H7 (cell line): ENCODE data around the gene KCNJ16. TPM values are rescaled to one million over a fixed set of nuclear protein-coding genes. Genes with fewer than 3 reads are reported as not detected.

Experiments
- DNase-seq: peaks from one replicate; pipeline ENCODE4 v3.0.0; 2012
- H3K27me3 ChIP-seq: 2 replicates; pipeline ENCODE4 v1.6.0; 2011; ENCODE audit warnings: mild to moderate bottlenecking, low read length; ENCODE audit not compliant: control insufficient read depth, insufficient read depth
- H3K36me3 ChIP-seq: replicated peaks from 2 replicates; pipeline ENCODE4 v1.5.1; 2011; ENCODE audit warnings: low read length; ENCODE audit not compliant: control insufficient read depth, insufficient read depth
- H3K4me3 ChIP-seq: 2 replicates; pipeline ENCODE4 v1.5.1; 2011; ENCODE audit warnings: low read depth, mild to moderate bottlenecking, control low read depth, low read length, moderate library complexity; ENCODE audit not compliant: insufficient read depth
- total RNA-seq: library from RNA; depleted of rRNA; stranded (reverse); fragments of >200 nt; shearing (Covaris generic); gene quantifications from 2 replicates; pipeline ENCODE4 v1.2.3, GENCODE V29; 2014

KCNJ16 gene
- total RNA-seq, 1 experiment from 2014 or later: 0.76 TPM

DNA sequence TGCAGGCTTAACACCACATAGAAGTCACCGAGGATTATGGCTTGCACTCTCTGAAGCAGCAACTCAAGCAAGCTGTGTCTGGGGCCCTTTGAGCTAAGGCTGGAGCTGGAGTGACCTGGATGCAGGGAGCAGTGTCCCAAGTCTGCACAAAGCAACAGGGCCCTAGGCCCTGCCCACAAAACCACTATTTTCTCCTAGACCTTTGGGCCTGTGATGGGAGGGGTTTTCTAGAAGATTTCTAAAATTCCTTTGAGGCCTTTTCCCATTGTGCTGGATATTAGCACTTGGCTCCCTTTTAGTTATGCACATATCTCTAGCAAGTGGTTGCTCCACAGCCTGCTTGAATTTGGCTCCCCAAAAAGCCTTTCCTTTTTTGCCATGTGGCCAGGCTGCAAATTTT, 44.5 kb downstream of the KCNJ16 start:
- Histone ChIP-seq H3K4me3 (no peak overlapping the region), H3K36me3 (no peaks in the 10 kb centered on the region), H3K27me3 (no peaks in the 10 kb centered on the region)
- DNase-seq: no peak

DNA sequence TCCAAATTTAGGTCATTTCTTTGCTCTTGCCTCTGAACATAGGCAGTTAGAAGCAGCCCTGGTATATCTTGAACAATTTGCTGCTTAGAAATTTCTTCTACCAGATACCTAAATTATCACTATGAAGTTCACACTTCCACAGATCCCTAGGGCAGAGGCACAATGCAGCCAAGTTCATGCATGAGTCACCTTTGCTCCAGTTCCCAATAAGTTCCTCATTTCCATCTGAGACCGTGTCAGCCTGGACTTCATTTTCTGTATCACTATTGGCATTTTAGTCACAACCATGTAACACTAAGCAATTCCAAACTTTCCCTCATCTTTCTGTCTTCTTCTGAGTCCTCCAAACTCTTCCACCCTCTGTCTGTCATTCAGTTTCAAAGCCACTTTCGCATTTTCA, 45.0 kb downstream of the KCNJ16 start:
- H3K27me3 ChIP-seq: no peaks in the 10 kb centered on the region
- no peaks in the 10 kb centered on the region for H3K36me3 ChIP-seq
- no peak overlapping the region for H3K4me3 ChIP-seq
- no peak for DNase-seq

DNA sequence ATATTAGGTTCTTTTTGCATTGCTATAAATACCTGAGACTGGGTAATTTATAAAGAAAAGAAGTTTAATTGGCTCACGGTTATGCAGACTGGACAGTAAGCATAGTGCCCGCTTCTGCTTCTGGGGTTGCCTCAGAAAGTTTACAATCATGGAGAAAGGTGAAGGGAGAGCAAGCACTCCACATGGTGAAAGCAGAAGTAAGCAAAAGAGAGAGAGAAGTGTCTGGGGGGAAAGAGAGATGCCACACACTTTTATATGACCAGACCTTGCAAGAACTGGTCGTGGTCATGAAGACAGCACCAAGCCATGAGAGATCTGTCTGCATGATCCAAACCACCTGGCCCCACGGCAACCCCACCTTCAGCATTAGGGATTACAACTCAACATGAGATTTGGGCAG, 45.4 kb downstream of the KCNJ16 start:
- Histone ChIP-seq H3K36me3 (no peaks in the 10 kb centered on the region), H3K4me3 (no peak overlapping the region), H3K27me3 (no peaks in the 10 kb centered on the region)
- no peak for DNase-seq

GRCh38 chr17:70121126-70121525, 46.1 kb downstream of the KCNJ16 start:
- no peaks in the 10 kb centered on the region for H3K36me3 ChIP-seq
- DNase-seq: no peak
- no peaks in the 10 kb centered on the region for H3K27me3 ChIP-seq
- H3K4me3 ChIP-seq: no peak overlapping the region

- DNase-seq: no peak
- Histone ChIP-seq H3K4me3 (no peak overlapping the region), H3K27me3 (no peaks in the 10 kb centered on the region; the same call in 1 of the 2 replicates), H3K36me3 (no peaks in the 10 kb centered on the region)
These were observed 48.2 kb downstream of the KCNJ16 start for GRCh38 chr17:70123193-70123592.

DNA sequence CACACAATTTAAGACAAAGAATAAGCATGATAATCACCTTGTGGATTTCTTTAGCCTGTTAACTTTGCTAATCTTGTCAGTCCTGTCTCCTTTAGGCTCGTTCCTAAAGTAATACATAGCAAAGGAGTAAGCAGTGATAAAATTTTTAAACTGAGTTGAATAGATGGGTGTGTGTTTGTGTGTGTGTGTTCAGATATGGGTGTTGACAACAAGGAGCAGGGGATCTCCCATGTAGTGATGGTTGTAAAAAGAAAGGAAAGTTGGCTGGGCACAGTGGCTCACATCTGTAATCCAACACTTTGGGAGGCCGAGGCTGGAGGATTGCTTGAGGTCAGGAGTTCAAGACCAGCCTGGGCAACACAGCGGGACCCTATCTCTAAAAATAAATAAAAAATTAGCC, 49.7 kb downstream of the KCNJ16 start:
- DNase-seq: no peak
- no peaks in the 10 kb centered on the region; the same call in 1 of the 2 replicates for H3K27me3 ChIP-seq
- no peaks in the 10 kb centered on the region for H3K36me3 ChIP-seq
- no peak overlapping the region for H3K4me3 ChIP-seq

DNA sequence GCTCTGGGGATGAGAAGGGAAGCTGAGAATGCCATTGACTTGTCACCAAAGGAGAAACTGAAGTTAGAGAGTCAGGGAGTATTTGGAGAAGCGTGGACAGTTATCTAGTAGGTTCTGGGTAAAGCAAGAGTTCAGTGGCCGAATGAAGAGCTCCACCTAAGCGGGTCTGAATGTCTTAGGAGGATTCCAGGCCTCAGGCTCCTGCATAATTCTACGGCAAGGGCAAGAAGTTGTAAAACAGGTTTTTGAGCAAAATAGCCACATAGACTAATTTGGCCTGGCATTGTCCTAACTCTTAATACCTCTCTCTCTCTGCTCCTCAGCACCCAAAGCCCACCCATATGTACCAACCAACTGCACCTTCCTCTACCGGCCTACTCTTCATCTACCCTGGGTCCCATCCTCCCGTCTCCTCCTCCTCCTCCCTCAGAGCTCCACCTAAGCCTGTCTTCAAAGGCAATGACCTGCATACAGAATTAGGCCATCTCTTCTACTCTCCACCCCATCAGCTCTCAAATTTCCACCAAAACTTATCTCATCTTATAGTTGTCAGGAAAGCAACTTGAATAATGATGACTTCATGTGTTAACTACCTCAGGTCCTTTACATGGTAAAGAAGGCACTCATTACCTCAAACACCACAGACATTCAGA, 52.3 kb downstream of the KCNJ16 start:
- DNase-seq: no peak
- no peaks in the 10 kb centered on the region for H3K36me3 ChIP-seq
- H3K27me3 ChIP-seq: no peaks in the 10 kb centered on the region; the same call in 1 of the 2 replicates
- no peak overlapping the region for H3K4me3 ChIP-seq

DNA sequence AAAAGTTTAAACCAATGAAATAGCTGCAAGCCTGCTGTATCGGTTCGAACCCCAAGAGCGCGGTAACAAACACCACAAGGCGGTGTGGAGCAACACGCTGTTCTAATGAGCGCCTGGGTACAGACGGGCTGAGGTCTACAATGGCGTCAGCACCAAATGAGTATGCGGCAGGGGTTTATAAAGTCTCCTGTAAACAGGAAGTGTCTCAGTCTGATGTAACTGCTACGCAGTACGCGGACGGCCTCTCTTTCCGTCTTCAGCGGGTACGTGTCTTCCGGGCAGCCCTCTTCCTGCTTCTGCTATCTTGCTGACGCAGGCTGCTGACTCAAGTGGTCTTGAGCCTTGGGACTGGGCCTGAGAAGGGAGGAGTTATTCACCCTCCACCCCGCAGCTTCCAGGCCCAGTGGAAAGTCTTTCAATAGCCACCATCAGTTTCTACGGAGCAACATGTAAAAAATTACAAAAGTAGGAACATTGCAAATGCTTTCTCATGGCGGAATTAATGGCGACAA, 53.8 kb downstream of the KCNJ16 start:
- no peaks in the 10 kb centered on the region for H3K36me3 ChIP-seq
- no peak overlapping the region for H3K4me3 ChIP-seq
- no peaks in the 10 kb centered on the region; the same call in 1 of the 2 replicates for H3K27me3 ChIP-seq
- DNase-seq: no peak

- Histone ChIP-seq H3K27me3 (no peaks in the 10 kb centered on the region; the same call in 1 of the 2 replicates), H3K36me3 (no peaks in the 10 kb centered on the region), H3K4me3 (no peak overlapping the region)
- no peak for DNase-seq
These were observed 55.3 kb downstream of the KCNJ16 start for GRCh38 chr17:70130289-70130688.

- H3K27me3 ChIP-seq: no peaks in the 10 kb centered on the region
- no peak for DNase-seq
- no peaks in the 10 kb centered on the region for H3K36me3 ChIP-seq
- H3K4me3 ChIP-seq: no peak overlapping the region
These were observed 57.5 kb downstream of the KCNJ16 start for GRCh38 chr17:70132505-70132904.

DNA sequence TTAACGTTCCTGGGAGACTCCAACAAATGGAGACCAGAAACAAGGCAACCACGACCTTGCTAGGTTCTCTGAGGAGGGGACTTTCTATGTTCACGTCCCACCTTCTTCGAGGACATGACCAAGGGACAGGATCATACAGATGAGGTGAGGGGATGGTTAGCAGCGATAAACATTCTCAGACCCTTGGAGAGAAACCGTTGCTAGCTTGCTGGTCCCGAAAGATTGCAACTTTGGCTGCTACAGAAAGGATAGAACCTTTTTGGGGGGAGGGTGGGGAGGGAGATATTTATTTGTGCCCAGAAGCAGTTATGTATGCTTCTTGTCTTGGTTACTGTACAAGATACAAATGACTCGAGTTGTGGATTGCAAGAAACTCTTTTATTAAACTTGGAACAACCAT, 59.0 kb downstream of the KCNJ16 start:
- no peaks in the 10 kb centered on the region for H3K27me3 ChIP-seq
- no peak for DNase-seq

GRCh38 chr17:70134777-70135176, 59.8 kb downstream of the KCNJ16 start:
- Histone ChIP-seq H3K4me3 (no peak overlapping the region), H3K27me3 (no peaks in the 10 kb centered on the region), H3K36me3 (no peaks in the 10 kb centered on the region)
- DNase-seq: no peak

More for the DNA sequence above, 59.0 kb downstream of the KCNJ16 start:
- no peak overlapping the region for H3K4me3 ChIP-seq
- H3K36me3 ChIP-seq: no peaks in the 10 kb centered on the region

GRCh38 chr17:70136131-70136530, 61.1 kb downstream of the KCNJ16 start:
- Histone ChIP-seq H3K4me3 (no peak overlapping the region), H3K36me3 (no peaks in the 10 kb centered on the region), H3K27me3 (no peaks in the 10 kb centered on the region)
- DNase-seq: no peak

GRCh38 chr17:70137451-70138230, 62.6 kb downstream of the KCNJ16 start:
- no peaks in the 10 kb centered on the region for H3K36me3 ChIP-seq
- no peak overlapping the region for H3K4me3 ChIP-seq
- DNase-seq: no peak
- no peaks in the 10 kb centered on the region for H3K27me3 ChIP-seq

- Histone ChIP-seq H3K27me3 (no peaks in the 10 kb centered on the region), H3K36me3 (no peaks in the 10 kb centered on the region), H3K4me3 (no peak overlapping the region)
- DNase-seq: no peak
These were observed 63.4 kb downstream of the KCNJ16 start for GRCh38 chr17:70138291-70138865.
